Measurements from ENCODE around the gene ARL6IP6. TPM values are rescaled to one million over a fixed set of nuclear protein-coding genes. Genes with fewer than 3 reads are reported as not detected.
A peak's percentile ranks its signal among the peaks of the same experiment; 100 is the strongest.

Gene ARL6IP6
- total RNA-seq, 1 experiment from 2014 or later, result 38.9 TPM

DNA sequence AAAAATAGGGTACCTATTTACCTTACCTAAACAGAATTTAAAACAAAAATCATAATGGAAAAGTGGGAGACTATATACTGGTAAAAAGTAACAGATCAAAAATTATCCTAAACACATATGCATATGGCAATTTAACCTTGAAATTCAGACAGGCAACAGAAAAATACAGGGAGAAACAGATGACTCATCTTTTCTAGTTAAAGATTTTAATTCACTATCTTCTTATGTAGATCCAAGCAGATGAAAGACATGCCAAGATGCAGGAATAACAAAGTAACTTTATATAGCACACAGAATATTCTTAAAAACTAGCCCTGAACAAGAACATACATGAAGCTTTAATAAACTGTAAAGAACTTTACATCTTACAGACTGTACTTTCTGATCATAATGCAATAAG is 32.1 kb upstream of the ARL6IP6 start:
- intact Hi-C loops (cut with micrococcal nuclease; ENCODE audit: unreplicated experiment), result no loop called here
- ATAC-seq, result no peak

GRCh38 chr2:152693033-152693432 is 25.4 kb upstream of the ARL6IP6 start:
- DNase-seq (ENCODE audit: low read depth, low spot score), result no peak
- no peak for ATAC-seq
- no peak overlapping the region for H3K27ac ChIP-seq (ENCODE audit: low read length)
- intact Hi-C loops (cut with micrococcal nuclease; ENCODE audit: unreplicated experiment) (no loop called here), in situ Hi-C loops (cut with HindIII; ENCODE audit: low pct_unique_long_range_greater_than_20kb, low sequenced_read_pairs) (no loop called here)
- no peak overlapping the region for H3K4me3 ChIP-seq (ENCODE audit: low read depth in 2 of 2, low read length in 2 of 2)
- peaks cover 17% of the 10 kb centered on the region; the same call in 1 of the 2 replicates for H3K4me1 ChIP-seq (ENCODE audit: control insufficient read depth, insufficient read depth, low read length)
- ChIA-PET POLR2A (no interaction called here), CTCF (no interaction called here)
- no peaks in the 10 kb centered on the region for H3K9me3 ChIP-seq (ENCODE audit: control insufficient read depth, insufficient read depth, low read depth, low read length)
- H3K27me3 ChIP-seq (ENCODE audit: control insufficient read depth, insufficient read depth, low read length), result no peaks in the 10 kb centered on the region
- BruUV-seq (replicated peaks), result TSS peak; percentile 42
- TF ChIP-seq REST (IDR thresholded peaks at IDR 0.05; ENCODE audit: insufficient read depth in 1 of 2, low read depth in 2 of 2, low read length in 1 of 2) (no peak), SIN3A (IDR thresholded peaks at IDR 0.05; ENCODE audit: borderline replicate concordance, insufficient read depth, low read depth, low read length) (no peak), TCF7L2 (IDR thresholded peaks at IDR 0.05; ENCODE audit: low read depth, low read length) (no peak), POLR2AphosphoS5 (IDR thresholded peaks at IDR 0.05; ENCODE audit: low read depth, low read length) (no peak)
- TF ChIP-seq, protein P1, sequence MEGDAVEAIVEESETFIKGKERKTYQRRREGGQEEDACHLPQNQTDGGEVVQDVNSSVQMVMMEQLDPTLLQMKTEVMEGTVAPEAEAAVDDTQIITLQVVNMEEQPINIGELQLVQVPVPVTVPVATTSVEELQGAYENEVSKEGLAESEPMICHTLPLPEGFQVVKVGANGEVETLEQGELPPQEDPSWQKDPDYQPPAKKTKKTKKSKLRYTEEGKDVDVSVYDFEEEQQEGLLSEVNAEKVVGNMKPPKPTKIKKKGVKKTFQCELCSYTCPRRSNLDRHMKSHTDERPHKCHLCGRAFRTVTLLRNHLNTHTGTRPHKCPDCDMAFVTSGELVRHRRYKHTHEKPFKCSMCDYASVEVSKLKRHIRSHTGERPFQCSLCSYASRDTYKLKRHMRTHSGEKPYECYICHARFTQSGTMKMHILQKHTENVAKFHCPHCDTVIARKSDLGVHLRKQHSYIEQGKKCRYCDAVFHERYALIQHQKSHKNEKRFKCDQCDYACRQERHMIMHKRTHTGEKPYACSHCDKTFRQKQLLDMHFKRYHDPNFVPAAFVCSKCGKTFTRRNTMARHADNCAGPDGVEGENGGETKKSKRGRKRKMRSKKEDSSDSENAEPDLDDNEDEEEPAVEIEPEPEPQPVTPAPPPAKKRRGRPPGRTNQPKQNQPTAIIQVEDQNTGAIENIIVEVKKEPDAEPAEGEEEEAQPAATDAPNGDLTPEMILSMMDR (IDR thresholded peaks at IDR 0.05), result no peak
- H3K36me3 ChIP-seq (ENCODE audit: control insufficient read depth, insufficient read depth, low read length), result peaks cover 16% of the 10 kb centered on the region

More for the DNA sequence above, 32.1 kb upstream of the ARL6IP6 start:
- TF ChIP-seq SIN3A (IDR thresholded peaks at IDR 0.05; ENCODE audit: borderline replicate concordance, insufficient read depth, low read depth, low read length) (no peak), POLR2AphosphoS5 (IDR thresholded peaks at IDR 0.05; ENCODE audit: low read depth, low read length) (no peak), REST (IDR thresholded peaks at IDR 0.05; ENCODE audit: insufficient read depth in 1 of 2, low read depth in 2 of 2, low read length in 1 of 2) (no peak), TCF7L2 (IDR thresholded peaks at IDR 0.05; ENCODE audit: low read depth, low read length) (no peak)
- TF ChIP-seq, protein P1 (IDR thresholded peaks at IDR 0.05), result no peak
- no peak for DNase-seq (ENCODE audit: low read depth, low spot score)
- H3K4me3 ChIP-seq (ENCODE audit: low read depth in 2 of 2, low read length in 2 of 2), result no peak overlapping the region
- no peaks in the 10 kb centered on the region for H3K4me1 ChIP-seq (ENCODE audit: control insufficient read depth, insufficient read depth, low read length)
- in situ Hi-C loops (cut with HindIII; ENCODE audit: low pct_unique_long_range_greater_than_20kb, low sequenced_read_pairs), result no loop called here
- no TSS peak for BruUV-seq (replicated peaks)
- H3K36me3 ChIP-seq (ENCODE audit: control insufficient read depth, insufficient read depth, low read length), result peaks cover 4% of the 10 kb centered on the region
- H3K9me3 ChIP-seq (ENCODE audit: control insufficient read depth, insufficient read depth, low read depth, low read length), result no peaks in the 10 kb centered on the region
- no peaks in the 10 kb centered on the region for H3K27me3 ChIP-seq (ENCODE audit: control insufficient read depth, insufficient read depth, low read length)
- ChIA-PET POLR2A (no interaction called here), CTCF (no interaction called here)
- no peak overlapping the region for H3K27ac ChIP-seq (ENCODE audit: low read length)

Measured in Panc1 (cell line).